ENCODE data around the gene SLC7A11. TPM values are rescaled to one million over a fixed set of nuclear protein-coding genes. Genes with fewer than 3 reads are reported as not detected.

The SLC7A11 gene
- total and polyA plus RNA-seq, 7 experiments from 2014 or later = 0.21 to 2.8 (median 0.54) TPM; not detected in 2

DNA sequence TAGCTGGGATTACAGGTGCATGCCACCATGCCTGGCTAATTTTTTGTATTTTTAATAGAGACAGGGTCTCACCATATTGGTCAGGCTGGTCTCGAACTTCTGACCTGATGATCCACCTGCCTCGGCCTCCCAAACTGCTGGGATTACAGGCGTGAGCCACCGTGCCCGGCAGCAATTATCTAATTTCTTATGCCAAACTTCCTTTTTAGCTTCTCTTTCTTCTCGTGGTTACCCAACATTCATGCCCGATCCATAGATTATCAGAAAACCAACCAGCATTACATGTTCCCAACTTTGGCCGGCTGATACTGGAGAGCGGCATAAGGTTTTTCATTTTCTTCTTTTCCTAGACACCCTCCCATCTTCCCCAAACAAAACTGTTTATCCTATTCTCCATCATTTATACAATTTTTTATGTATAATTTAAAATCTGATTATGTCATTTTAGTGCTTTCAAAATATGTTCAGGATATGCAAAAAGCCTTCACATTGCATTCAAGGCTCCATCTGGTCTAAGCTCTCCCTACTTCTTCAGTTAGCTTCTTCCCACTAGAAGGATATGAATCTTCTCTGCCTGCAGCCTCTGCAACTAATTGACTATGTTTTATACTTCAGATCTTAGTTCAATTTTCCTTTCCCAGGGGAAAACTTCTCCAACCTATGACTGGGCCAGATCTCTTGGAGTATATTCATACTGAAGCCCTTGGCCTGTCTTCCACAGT lies 8.7 kb downstream of the SLC7A11 start:
- CTCF ChIA-PET = no interaction called here
- no peak overlapping the region for H3K27ac Mint-ChIP-seq
- intact Hi-C loops (cut with micrococcal nuclease) = no loop called here
- POLR2A ChIA-PET = no interaction called here
- Histone ChIP-seq H3K4me1 (ENCODE audit: control insufficient read depth in 2 of 2, insufficient read depth in 2 of 2, low read length in 2 of 2) (no peaks in the 10 kb centered on the region), H3K27me3 (ENCODE audit: control insufficient read depth in 2 of 2, insufficient read depth in 2 of 2, low read length in 2 of 2) (no peaks in the 10 kb centered on the region), H3K27ac (ENCODE audit: low read depth, low read length) (no peak overlapping the region), H3K9me3 (ENCODE audit: control insufficient read depth in 2 of 3, low read length in 3 of 3) (no peaks in the 10 kb centered on the region), H3K36me3 (ENCODE audit: control insufficient read depth in 2 of 3, insufficient read depth in 3 of 3, low read length in 3 of 3) (no peaks in the 10 kb centered on the region), H3K4me3 (ENCODE audit: low read length) (no peak overlapping the region)
- no peak for DNase-seq
- peaks cover 0 to 15% (median 0%) of the 10 kb centered on the region in 5 donors for H3K36me3 Mint-ChIP-seq
- H3K4me1 Mint-ChIP-seq = peaks cover 0 to 15% (median 0%) of the 10 kb centered on the region in 7 donors
- H3K27me3 Mint-ChIP-seq = no peaks in the 10 kb centered on the region
- peaks cover 0 to 1% (median 0%) of the 10 kb centered on the region in 11 donors for H3K9me3 Mint-ChIP-seq
- H3K4me3 Mint-ChIP-seq = no peak overlapping the region
- ATAC-seq = no peak

GRCh38 chr4:138232364-138232763 lies 9.8 kb downstream of the SLC7A11 start:
- H3K4me1 Mint-ChIP-seq = peaks cover 0 to 15% (median 0%) of the 10 kb centered on the region in 7 donors
- Histone ChIP-seq H3K27ac (ENCODE audit: low read depth, low read length) (no peak overlapping the region), H3K27me3 (ENCODE audit: control insufficient read depth in 2 of 2, insufficient read depth in 2 of 2, low read length in 2 of 2) (no peaks in the 10 kb centered on the region), H3K4me1 (ENCODE audit: control insufficient read depth in 2 of 2, insufficient read depth in 2 of 2, low read length in 2 of 2) (no peaks in the 10 kb centered on the region), H3K4me3 (ENCODE audit: low read length) (no peak overlapping the region), H3K36me3 (ENCODE audit: control insufficient read depth in 2 of 3, insufficient read depth in 3 of 3, low read length in 3 of 3) (no peaks in the 10 kb centered on the region), H3K9me3 (ENCODE audit: control insufficient read depth in 2 of 3, low read length in 3 of 3) (no peaks in the 10 kb centered on the region)
- H3K4me3 Mint-ChIP-seq = no peak overlapping the region
- H3K36me3 Mint-ChIP-seq = peaks cover 0 to 16% (median 0%) of the 10 kb centered on the region in 5 donors
- H3K27me3 Mint-ChIP-seq = no peaks in the 10 kb centered on the region
- H3K9me3 Mint-ChIP-seq = peaks cover 0 to 1% (median 0%) of the 10 kb centered on the region in 11 donors
- DNase-seq = no peak
- intact Hi-C loops (cut with micrococcal nuclease) = no loop called here
- ATAC-seq = no peak
- POLR2A ChIA-PET = no interaction called here
- CTCF ChIA-PET = no interaction called here
- H3K27ac Mint-ChIP-seq = no peak overlapping the region

DNA sequence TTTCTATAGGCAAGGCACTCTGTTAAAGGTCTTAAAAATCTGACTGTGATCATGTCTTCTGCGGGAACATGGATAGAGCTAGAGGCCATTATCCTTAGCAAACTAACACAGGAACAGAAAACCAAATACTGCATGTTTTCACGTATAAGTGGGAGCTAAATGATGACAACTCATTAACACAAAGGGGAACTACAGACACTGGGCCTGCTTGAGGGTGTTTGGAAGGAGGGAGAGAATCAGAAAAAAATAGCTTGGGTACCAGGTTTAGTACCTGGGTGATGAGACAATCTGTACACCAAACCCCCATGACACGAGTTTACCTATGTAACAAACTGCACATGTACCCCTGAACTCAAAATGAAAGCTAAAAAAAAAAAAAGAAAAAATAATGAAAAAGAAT lies 12.1 kb downstream of the SLC7A11 start:
- Histone ChIP-seq H3K4me3 (ENCODE audit: low read length) (no peak overlapping the region), H3K27ac (ENCODE audit: low read depth, low read length) (no peak overlapping the region), H3K27me3 (ENCODE audit: control insufficient read depth in 2 of 2, insufficient read depth in 2 of 2, low read length in 2 of 2) (no peaks in the 10 kb centered on the region), H3K4me1 (ENCODE audit: control insufficient read depth in 2 of 2, insufficient read depth in 2 of 2, low read length in 2 of 2) (no peaks in the 10 kb centered on the region), H3K9me3 (ENCODE audit: control insufficient read depth in 2 of 3, low read length in 3 of 3) (no peaks in the 10 kb centered on the region), H3K36me3 (ENCODE audit: control insufficient read depth in 2 of 3, insufficient read depth in 3 of 3, low read length in 3 of 3) (no peaks in the 10 kb centered on the region)
- no peak overlapping the region for H3K4me3 Mint-ChIP-seq
- H3K27ac Mint-ChIP-seq = no peak overlapping the region
- ChIA-PET CTCF (no interaction called here), POLR2A (interaction anchor here (0.5 kb wide), 1 partner anchor 10 kb away, joined by 4 read pairs; no protein-coding TSS in a partner anchor)
- H3K4me1 Mint-ChIP-seq = peaks cover 0 to 2% (median 0%) of the 10 kb centered on the region in 7 donors
- ATAC-seq = no peak
- intact Hi-C loops (cut with micrococcal nuclease) = no loop called here
- no peaks in the 10 kb centered on the region for H3K27me3 Mint-ChIP-seq
- H3K36me3 Mint-ChIP-seq = peaks cover 0 to 17% (median 0%) of the 10 kb centered on the region in 5 donors
- H3K9me3 Mint-ChIP-seq = peaks cover 0 to 2% (median 0%) of the 10 kb centered on the region in 11 donors
- DNase-seq = no peak

DNA sequence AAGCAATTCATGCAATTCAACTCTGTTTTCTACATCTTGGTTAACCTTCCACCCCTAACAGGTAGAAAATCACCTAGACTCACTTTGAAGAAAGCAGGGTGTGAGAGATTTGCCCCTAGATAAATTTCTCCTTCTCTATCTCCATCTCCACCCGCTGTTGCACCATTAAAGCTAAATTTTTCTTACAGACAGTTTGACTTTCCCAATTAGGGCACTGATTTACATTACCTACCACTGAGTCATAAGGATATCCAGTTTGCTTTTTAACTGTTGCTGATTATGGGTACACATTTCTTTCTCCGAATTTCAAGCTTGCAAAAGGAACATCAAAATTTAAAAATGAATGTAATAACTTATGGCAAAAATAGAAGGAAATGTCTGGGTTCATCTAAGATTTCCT lies 13.0 kb downstream of the SLC7A11 start:
- ChIA-PET POLR2A (interaction anchor here (0.6 kb wide), 1 partner anchor 11 kb away, joined by 3 read pairs; no protein-coding TSS in a partner anchor), CTCF (no interaction called here)
- DNase-seq (no peak), ATAC-seq (no peak)
- no peaks in the 10 kb centered on the region for H3K36me3 ChIP-seq (ENCODE audit: control insufficient read depth in 2 of 3, insufficient read depth in 3 of 3, low read length in 3 of 3)
- intact Hi-C loops (cut with micrococcal nuclease) = no loop called here
- H3K4me3 ChIP-seq (ENCODE audit: low read length) = no peak overlapping the region
- Mint-ChIP-seq H3K27ac (no peak overlapping the region), H3K36me3 (peaks cover 0 to 17% (median 0%) of the 10 kb centered on the region in 5 donors), H3K4me3 (no peak overlapping the region), H3K27me3 (no peaks in the 10 kb centered on the region), H3K4me1 (no peaks in the 10 kb centered on the region), H3K9me3 (peaks cover 0 to 2% (median 0%) of the 10 kb centered on the region in 11 donors)
- no peak overlapping the region for H3K27ac ChIP-seq (ENCODE audit: low read depth, low read length)
- H3K4me1 ChIP-seq (ENCODE audit: control insufficient read depth in 2 of 2, insufficient read depth in 2 of 2, low read length in 2 of 2) = no peaks in the 10 kb centered on the region
- no peaks in the 10 kb centered on the region for H3K27me3 ChIP-seq (ENCODE audit: control insufficient read depth in 2 of 2, insufficient read depth in 2 of 2, low read length in 2 of 2)
- H3K9me3 ChIP-seq (ENCODE audit: control insufficient read depth in 2 of 3, low read length in 3 of 3) = no peaks in the 10 kb centered on the region

- intact Hi-C loops (cut with micrococcal nuclease) = no loop called here
- CTCF ChIA-PET = no interaction called here
- H3K36me3 Mint-ChIP-seq = peaks cover 0 to 18% (median 0%) of the 10 kb centered on the region in 5 donors
- DNase-seq (no peak), ATAC-seq (no peak)
- Histone ChIP-seq H3K4me3 (ENCODE audit: low read length) (no peak overlapping the region), H3K27ac (ENCODE audit: low read depth, low read length) (no peak overlapping the region), H3K9me3 (ENCODE audit: control insufficient read depth in 2 of 3, low read length in 3 of 3) (no peaks in the 10 kb centered on the region), H3K4me1 (ENCODE audit: control insufficient read depth in 2 of 2, insufficient read depth in 2 of 2, low read length in 2 of 2) (no peaks in the 10 kb centered on the region), H3K27me3 (ENCODE audit: control insufficient read depth in 2 of 2, insufficient read depth in 2 of 2, low read length in 2 of 2) (no peaks in the 10 kb centered on the region), H3K36me3 (ENCODE audit: control insufficient read depth in 2 of 3, insufficient read depth in 3 of 3, low read length in 3 of 3) (no peaks in the 10 kb centered on the region)
- no peak overlapping the region for H3K27ac Mint-ChIP-seq
- H3K4me1 Mint-ChIP-seq = peaks cover 0 to 3% (median 0%) of the 10 kb centered on the region in 7 donors
- no peak overlapping the region for H3K4me3 Mint-ChIP-seq
- H3K9me3 Mint-ChIP-seq = peaks cover 0 to 2% (median 0%) of the 10 kb centered on the region in 11 donors
- no peaks in the 10 kb centered on the region for H3K27me3 Mint-ChIP-seq
- POLR2A ChIA-PET = no interaction called here
Observed at GRCh38 chr4:138226351-138226750, 15.8 kb downstream of the SLC7A11 start.

GRCh38 chr4:138225477-138225876 lies 16.7 kb downstream of the SLC7A11 start:
- CTCF ChIA-PET = no interaction called here
- Histone ChIP-seq H3K4me3 (ENCODE audit: low read length) (no peak overlapping the region), H3K9me3 (ENCODE audit: control insufficient read depth in 2 of 3, low read length in 3 of 3) (no peaks in the 10 kb centered on the region), H3K27me3 (ENCODE audit: control insufficient read depth in 2 of 2, insufficient read depth in 2 of 2, low read length in 2 of 2) (no peaks in the 10 kb centered on the region), H3K4me1 (ENCODE audit: control insufficient read depth in 2 of 2, insufficient read depth in 2 of 2, low read length in 2 of 2) (no peaks in the 10 kb centered on the region), H3K27ac (ENCODE audit: low read depth, low read length) (no peak overlapping the region), H3K36me3 (ENCODE audit: control insufficient read depth in 2 of 3, insufficient read depth in 3 of 3, low read length in 3 of 3) (no peaks in the 10 kb centered on the region)
- intact Hi-C loops (cut with micrococcal nuclease) = no loop called here
- Mint-ChIP-seq H3K36me3 (peaks cover 0 to 14% (median 0%) of the 10 kb centered on the region in 5 donors), H3K4me3 (no peak overlapping the region), H3K4me1 (peaks cover 0 to 3% (median 0%) of the 10 kb centered on the region in 7 donors), H3K27ac (no peak overlapping the region), H3K9me3 (peaks cover 0 to 1% (median 0%) of the 10 kb centered on the region in 11 donors), H3K27me3 (no peaks in the 10 kb centered on the region)
- POLR2A ChIA-PET = no interaction called here
- DNase-seq = no peak
- no peak for ATAC-seq

- intact Hi-C loops (cut with micrococcal nuclease) = no loop called here
- Histone ChIP-seq H3K36me3 (ENCODE audit: control insufficient read depth in 2 of 3, insufficient read depth in 3 of 3, low read length in 3 of 3) (no peaks in the 10 kb centered on the region), H3K4me3 (ENCODE audit: low read length) (no peak overlapping the region), H3K9me3 (ENCODE audit: control insufficient read depth in 2 of 3, low read length in 3 of 3) (no peaks in the 10 kb centered on the region), H3K27ac (ENCODE audit: low read depth, low read length) (no peak overlapping the region), H3K4me1 (ENCODE audit: control insufficient read depth in 2 of 2, insufficient read depth in 2 of 2, low read length in 2 of 2) (no peaks in the 10 kb centered on the region), H3K27me3 (ENCODE audit: control insufficient read depth in 2 of 2, insufficient read depth in 2 of 2, low read length in 2 of 2) (no peaks in the 10 kb centered on the region)
- Mint-ChIP-seq H3K36me3 (peaks cover 0 to 10% (median 0%) of the 10 kb centered on the region in 5 donors), H3K27ac (no peak overlapping the region), H3K9me3 (peaks cover 0 to 1% (median 0%) of the 10 kb centered on the region in 11 donors), H3K27me3 (no peaks in the 10 kb centered on the region), H3K4me3 (no peak overlapping the region), H3K4me1 (peaks cover 0 to 3% (median 0%) of the 10 kb centered on the region in 7 donors)
- ATAC-seq (no peak), DNase-seq (no peak)
- ChIA-PET CTCF (interaction anchor here (0.6 kb wide), 1 partner anchor 1361 kb away, joined by 3 read pairs; no protein-coding TSS in a partner anchor), POLR2A (no interaction called here)
Observed at GRCh38 chr4:138224614-138225013, 17.5 kb downstream of the SLC7A11 start.

Measured in naive thymus-derived CD4-positive, alpha-beta T cell (primary cell).